Measurements from ENCODE around the gene ZBTB44. TPM values are rescaled to one million over a fixed set of nuclear protein-coding genes. Genes with fewer than 3 reads are reported as not detected.
A peak's percentile ranks its signal among the peaks of the same experiment; 100 is the strongest.

The ZBTB44 gene
- total and polyA plus RNA-seq, 4 experiments from 2014 or later: 3.0 to 76.2 (median 40.7) TPM

DNA sequence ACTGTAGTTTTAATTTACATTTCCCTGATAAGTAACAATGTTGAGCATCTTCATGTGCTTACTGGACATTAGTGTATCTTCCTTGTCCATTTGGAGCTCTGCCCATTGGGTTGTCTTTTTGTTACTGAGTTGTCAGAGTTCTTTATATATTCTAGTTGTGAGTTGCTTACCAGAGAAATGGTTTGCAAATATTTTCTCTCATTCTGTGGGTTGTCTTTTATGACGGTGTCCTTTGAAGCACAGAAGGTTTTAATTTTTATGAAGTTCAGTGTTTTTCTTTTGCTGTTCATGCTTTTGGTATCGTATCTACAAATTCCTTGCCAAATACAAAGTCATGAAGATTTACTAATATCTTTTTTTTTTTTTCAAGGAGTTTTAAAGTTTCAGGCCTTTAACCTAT is 42.4 kb downstream of the ZBTB44 start:
- Histone ChIP-seq H3K4me3 (ENCODE audit: low read length in 2 of 2) (no peak overlapping the region), H3K9me3 (ENCODE audit: control insufficient read depth in 1 of 2, low read length in 2 of 2) (no peaks in the 10 kb centered on the region), H3K4me1 (ENCODE audit: insufficient read depth, low read length) (no peaks in the 10 kb centered on the region), H3K27me3 (ENCODE audit: insufficient read depth, low read length) (no peaks in the 10 kb centered on the region), H3K36me3 (ENCODE audit: insufficient read depth, low read length) (no peaks in the 10 kb centered on the region), H3K27ac (ENCODE audit: low read depth, low read length) (no peak overlapping the region)
- intact Hi-C loops (cut with micrococcal nuclease): no loop called here
- Mint-ChIP-seq H3K4me3 (no peak overlapping the region), H3K27me3 (no peaks in the 10 kb centered on the region), H3K4me1 (peaks cover 5 to 11% (median 10%) of the 10 kb centered on the region in 4 donors), H3K27ac (no peak overlapping the region), H3K9me3 (peaks cover 0 to 2% (median 0%) of the 10 kb centered on the region in 8 donors), H3K36me3 (peaks cover 11 to 21% of the 10 kb centered on the region in 2 donors)
- DNase-seq: no peak
- ChIA-PET POLR2A (ENCODE audit: partially characterized antibody) (no interaction called here), CTCF (ENCODE audit: partially characterized antibody) (no interaction called here)

DNA sequence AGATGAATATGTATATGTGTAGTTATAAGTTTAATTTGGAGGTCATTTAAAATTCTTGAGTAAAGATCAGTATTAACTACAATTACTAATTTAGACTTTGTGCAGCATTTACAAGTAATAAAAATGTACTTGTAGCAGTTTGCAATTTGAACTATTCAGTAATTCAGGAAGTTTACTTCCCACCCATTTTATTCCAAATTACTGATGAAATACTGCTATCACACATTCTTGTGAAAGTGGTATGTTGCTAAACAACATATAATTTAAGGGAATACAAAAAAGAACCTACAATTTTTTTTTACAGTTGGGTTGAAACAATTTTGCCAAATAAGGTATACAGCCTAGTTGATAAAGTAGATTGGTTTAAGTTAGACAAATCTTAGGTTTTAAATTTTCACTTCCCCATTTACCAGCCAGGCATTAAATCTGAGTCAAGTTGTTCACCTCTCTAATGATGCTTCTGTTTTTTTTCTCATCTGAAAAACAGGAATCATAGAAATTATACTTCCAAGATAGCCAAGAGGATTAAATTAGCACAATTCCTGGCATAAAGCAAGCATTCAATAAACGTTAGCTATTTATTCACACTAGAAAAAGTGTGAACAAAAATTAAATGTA is 45.3 kb downstream of the ZBTB44 start:
- H3K36me3 Mint-ChIP-seq: peaks cover 26 to 29% of the 10 kb centered on the region in 2 donors
- no peak overlapping the region for H3K27ac ChIP-seq (ENCODE audit: low read depth, low read length)
- POLR2A ChIA-PET (ENCODE audit: partially characterized antibody): no interaction called here

DNA sequence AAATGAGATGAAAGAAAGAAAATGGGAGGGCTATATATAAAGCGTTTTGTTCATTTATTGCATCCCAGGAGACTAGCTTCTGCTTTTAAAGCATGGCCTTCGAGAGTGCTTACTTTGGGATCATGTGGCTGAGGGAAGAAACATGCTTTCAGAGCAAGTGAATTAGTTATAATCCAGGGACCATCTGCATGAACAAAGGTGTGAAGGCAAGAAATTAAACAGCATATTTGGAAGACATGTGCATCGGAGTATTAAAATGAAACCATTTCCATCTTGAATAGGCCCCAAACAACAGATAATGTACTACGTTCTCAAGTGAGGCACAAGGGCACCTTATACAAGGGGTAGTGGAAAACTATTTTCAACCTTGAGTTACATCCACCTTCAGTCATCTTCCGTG is 51.4 kb downstream of the ZBTB44 start:
- ChIA-PET CTCF (ENCODE audit: partially characterized antibody) (no interaction called here), POLR2A (ENCODE audit: partially characterized antibody) (no interaction called here)
- H3K4me1 Mint-ChIP-seq: peaks cover 14 to 21% (median 19%) of the 10 kb centered on the region in 4 donors
- peaks cover 5 to 16% (median 9%) of the 10 kb centered on the region in 8 donors for H3K9me3 Mint-ChIP-seq
- no peak for DNase-seq
- Histone ChIP-seq H3K9me3 (ENCODE audit: control insufficient read depth in 1 of 2, low read length in 2 of 2) (no peaks in the 10 kb centered on the region), H3K4me3 (ENCODE audit: low read length in 2 of 2) (no peak overlapping the region), H3K36me3 (ENCODE audit: insufficient read depth, low read length) (peaks cover 17% of the 10 kb centered on the region), H3K27me3 (ENCODE audit: insufficient read depth, low read length) (no peaks in the 10 kb centered on the region), H3K4me1 (ENCODE audit: insufficient read depth, low read length) (no peaks in the 10 kb centered on the region), H3K27ac (ENCODE audit: low read depth, low read length) (no peak overlapping the region)
- peak overlapping the region in 1 of 7 donors; percentile 37 for H3K27ac Mint-ChIP-seq
- H3K4me3 Mint-ChIP-seq: no peak overlapping the region
- intact Hi-C loops (cut with micrococcal nuclease): no loop called here
- H3K27me3 Mint-ChIP-seq: no peaks in the 10 kb centered on the region
- peaks cover 64 to 66% of the 10 kb centered on the region in 2 donors for H3K36me3 Mint-ChIP-seq

More for the DNA sequence above, 45.3 kb downstream of the ZBTB44 start:
- Histone ChIP-seq H3K4me1 (ENCODE audit: insufficient read depth, low read length) (no peaks in the 10 kb centered on the region), H3K4me3 (ENCODE audit: low read length in 2 of 2) (no peak overlapping the region), H3K27me3 (ENCODE audit: insufficient read depth, low read length) (no peaks in the 10 kb centered on the region), H3K9me3 (ENCODE audit: control insufficient read depth in 1 of 2, low read length in 2 of 2) (no peaks in the 10 kb centered on the region), H3K36me3 (ENCODE audit: insufficient read depth, low read length) (no peaks in the 10 kb centered on the region)
- no peak for DNase-seq
- CTCF ChIA-PET (ENCODE audit: partially characterized antibody): no interaction called here
- intact Hi-C loops (cut with micrococcal nuclease): no loop called here
- H3K9me3 Mint-ChIP-seq: no peaks in the 10 kb centered on the region
- no peaks in the 10 kb centered on the region for H3K27me3 Mint-ChIP-seq
- H3K4me3 Mint-ChIP-seq: no peak overlapping the region
- peaks cover 12 to 21% (median 18%) of the 10 kb centered on the region in 4 donors for H3K4me1 Mint-ChIP-seq
- H3K27ac Mint-ChIP-seq: no peak overlapping the region

DNA sequence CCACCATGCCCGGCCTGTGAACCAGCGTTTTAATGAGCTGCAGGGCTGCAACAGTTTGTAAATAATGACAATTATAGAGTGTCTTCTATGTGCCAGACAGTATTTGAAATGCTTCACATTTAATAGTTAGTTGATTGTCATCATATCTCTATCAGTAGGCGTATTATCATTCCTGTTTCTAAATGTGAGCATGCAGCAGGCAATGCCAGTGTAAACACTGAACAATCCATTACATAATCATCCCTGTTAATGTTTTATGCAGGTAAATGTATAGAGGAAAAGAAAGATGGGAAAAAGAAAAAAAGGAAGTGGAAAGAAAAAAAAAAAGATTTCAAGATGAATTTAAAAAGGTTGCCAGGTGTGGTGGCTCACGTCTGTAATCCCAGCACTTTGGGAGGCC is 52.3 kb downstream of the ZBTB44 start:
- Mint-ChIP-seq H3K4me3 (no peak overlapping the region), H3K27ac (peak overlapping the region in 3 of 7 donors; percentile 15 to 64 (median 62)), H3K27me3 (no peaks in the 10 kb centered on the region), H3K9me3 (peaks cover 8 to 20% (median 10%) of the 10 kb centered on the region in 8 donors), H3K4me1 (peaks cover 18 to 31% (median 23%) of the 10 kb centered on the region in 4 donors), H3K36me3 (peaks cover 74 to 75% of the 10 kb centered on the region in 2 donors)
- H3K9me3 ChIP-seq (ENCODE audit: control insufficient read depth in 1 of 2, low read length in 2 of 2): no peaks in the 10 kb centered on the region
- no peaks in the 10 kb centered on the region for H3K4me1 ChIP-seq (ENCODE audit: insufficient read depth, low read length)
- intact Hi-C loops (cut with micrococcal nuclease): no loop called here
- H3K27me3 ChIP-seq (ENCODE audit: insufficient read depth, low read length): no peaks in the 10 kb centered on the region
- DNase-seq: no peak
- H3K27ac ChIP-seq (ENCODE audit: low read depth, low read length): no peak overlapping the region
- peaks cover 17% of the 10 kb centered on the region for H3K36me3 ChIP-seq (ENCODE audit: insufficient read depth, low read length)
- no peak overlapping the region for H3K4me3 ChIP-seq (ENCODE audit: low read length in 2 of 2)
- CTCF ChIA-PET (ENCODE audit: partially characterized antibody): no interaction called here
- POLR2A ChIA-PET (ENCODE audit: partially characterized antibody): no interaction called here

DNA sequence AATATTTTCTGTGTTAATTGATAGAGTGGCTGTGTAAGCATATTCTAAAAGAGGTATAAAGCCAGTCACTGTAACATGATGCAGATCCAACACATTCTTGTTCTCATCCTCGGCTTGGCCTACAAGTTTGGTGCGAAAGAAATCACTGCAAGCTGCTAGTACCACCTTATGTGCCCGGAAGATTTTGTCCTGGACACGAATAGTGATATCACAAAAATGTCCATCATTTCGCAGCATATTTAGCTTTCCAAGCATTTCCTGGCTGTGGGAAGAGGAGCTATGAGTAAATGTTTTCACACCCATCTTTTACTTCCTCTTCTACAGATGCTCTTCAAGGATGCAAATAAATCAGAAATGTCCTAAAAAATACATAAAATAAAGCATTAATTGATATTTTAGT is 53.1 kb downstream of the ZBTB44 start:
- H3K27ac Mint-ChIP-seq: no peak overlapping the region
- POLR2A ChIA-PET (ENCODE audit: partially characterized antibody): no interaction called here
- H3K9me3 ChIP-seq (ENCODE audit: control insufficient read depth in 1 of 2, low read length in 2 of 2): no peaks in the 10 kb centered on the region
- no peak overlapping the region for H3K27ac ChIP-seq (ENCODE audit: low read depth, low read length)
- no peaks in the 10 kb centered on the region for H3K27me3 Mint-ChIP-seq
- H3K9me3 Mint-ChIP-seq: peaks cover 8 to 26% (median 11%) of the 10 kb centered on the region in 8 donors
- DNase-seq: no peak
- peaks cover 18 to 38% (median 28%) of the 10 kb centered on the region in 4 donors for H3K4me1 Mint-ChIP-seq
- intact Hi-C loops (cut with micrococcal nuclease): no loop called here
- no peak overlapping the region for H3K4me3 Mint-ChIP-seq
- H3K36me3 ChIP-seq (ENCODE audit: insufficient read depth, low read length): peaks cover 17% of the 10 kb centered on the region
- no peaks in the 10 kb centered on the region for H3K4me1 ChIP-seq (ENCODE audit: insufficient read depth, low read length)
- CTCF ChIA-PET (ENCODE audit: partially characterized antibody): no interaction called here
- no peaks in the 10 kb centered on the region for H3K27me3 ChIP-seq (ENCODE audit: insufficient read depth, low read length)
- peaks cover 80 to 81% of the 10 kb centered on the region in 2 donors for H3K36me3 Mint-ChIP-seq
- no peak overlapping the region for H3K4me3 ChIP-seq (ENCODE audit: low read length in 2 of 2)

DNA sequence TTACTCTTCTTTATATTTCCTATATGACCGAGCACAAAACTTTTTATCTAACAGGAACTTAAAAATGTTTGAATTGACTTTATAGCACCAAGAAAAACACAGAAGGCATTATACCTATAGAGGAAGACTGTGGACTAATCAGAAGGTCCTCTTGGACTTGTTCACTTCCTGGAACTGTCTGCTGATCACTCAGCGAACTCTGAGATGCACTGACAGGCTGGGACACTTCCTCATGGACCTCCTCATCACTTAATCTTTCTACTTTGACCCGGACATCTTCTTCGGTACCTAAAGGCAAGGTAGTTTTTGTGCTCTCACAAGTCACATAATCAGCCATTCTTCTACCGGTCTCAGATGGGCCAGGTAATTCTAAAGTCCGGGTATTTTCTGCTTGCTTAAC is 54.0 kb downstream of the ZBTB44 start:
- Histone ChIP-seq H3K36me3 (ENCODE audit: insufficient read depth, low read length) (peaks cover 17% of the 10 kb centered on the region), H3K9me3 (ENCODE audit: control insufficient read depth in 1 of 2, low read length in 2 of 2) (no peaks in the 10 kb centered on the region), H3K4me3 (ENCODE audit: low read length in 2 of 2) (no peak overlapping the region), H3K27me3 (ENCODE audit: insufficient read depth, low read length) (no peaks in the 10 kb centered on the region), H3K4me1 (ENCODE audit: insufficient read depth, low read length) (no peaks in the 10 kb centered on the region), H3K27ac (ENCODE audit: low read depth, low read length) (no peak overlapping the region)
- Mint-ChIP-seq H3K4me1 (peaks cover 14 to 42% (median 26%) of the 10 kb centered on the region in 4 donors), H3K9me3 (peaks cover 8 to 30% (median 15%) of the 10 kb centered on the region in 8 donors), H3K27me3 (no peaks in the 10 kb centered on the region), H3K4me3 (peak overlapping the region in 1 of 8 donors; percentile 33), H3K36me3 (peaks cover 78 to 82% of the 10 kb centered on the region in 2 donors), H3K27ac (no peak overlapping the region)
- DNase-seq: no peak
- CTCF ChIA-PET (ENCODE audit: partially characterized antibody): no interaction called here
- intact Hi-C loops (cut with micrococcal nuclease): no loop called here
- POLR2A ChIA-PET (ENCODE audit: partially characterized antibody): no interaction called here

DNA sequence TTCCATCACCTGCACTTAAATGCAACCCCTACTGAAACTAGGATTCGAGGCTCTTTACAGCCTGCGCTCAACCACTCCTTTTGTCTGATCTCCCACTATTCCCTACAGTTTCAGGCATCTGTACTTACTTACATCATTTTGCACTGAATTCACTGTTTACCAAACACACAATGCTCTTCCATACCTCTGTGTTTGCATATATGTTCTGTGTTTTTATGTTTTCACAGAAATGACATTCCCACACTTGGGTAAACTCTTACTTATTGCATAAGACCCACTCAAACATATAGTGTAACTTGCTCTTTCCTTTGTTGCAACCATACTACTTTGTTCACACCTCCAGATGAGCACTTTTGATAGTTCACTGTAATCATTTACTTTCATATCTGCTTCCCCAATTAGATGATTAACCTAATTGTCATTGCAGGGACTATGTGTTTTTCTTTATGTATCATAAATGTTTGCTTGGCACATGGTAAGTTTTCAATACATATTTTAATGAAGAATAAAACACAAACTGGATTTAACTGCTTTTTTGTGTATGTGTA is 54.6 kb downstream of the ZBTB44 start:
- H3K27ac ChIP-seq (ENCODE audit: low read depth, low read length): no peak overlapping the region
- DNase-seq: no peak
- peaks cover 8 to 35% (median 18%) of the 10 kb centered on the region in 8 donors for H3K9me3 Mint-ChIP-seq
- intact Hi-C loops (cut with micrococcal nuclease): no loop called here
- no peaks in the 10 kb centered on the region for H3K9me3 ChIP-seq (ENCODE audit: control insufficient read depth in 1 of 2, low read length in 2 of 2)
- H3K27me3 ChIP-seq (ENCODE audit: insufficient read depth, low read length): no peaks in the 10 kb centered on the region
- peaks cover 79 to 84% of the 10 kb centered on the region in 2 donors for H3K36me3 Mint-ChIP-seq
- CTCF ChIA-PET (ENCODE audit: partially characterized antibody): no interaction called here
- H3K4me3 Mint-ChIP-seq: no peak overlapping the region
- H3K4me1 ChIP-seq (ENCODE audit: insufficient read depth, low read length): no peaks in the 10 kb centered on the region
- POLR2A ChIA-PET (ENCODE audit: partially characterized antibody): no interaction called here
- no peak overlapping the region for H3K27ac Mint-ChIP-seq
- peaks cover 15 to 43% (median 24%) of the 10 kb centered on the region in 4 donors for H3K4me1 Mint-ChIP-seq
- H3K36me3 ChIP-seq (ENCODE audit: insufficient read depth, low read length): peaks cover 17% of the 10 kb centered on the region
- H3K4me3 ChIP-seq (ENCODE audit: low read length in 2 of 2): no peak overlapping the region
- no peaks in the 10 kb centered on the region for H3K27me3 Mint-ChIP-seq
